GM12878 (cell line): ENCODE measurements around the gene CYSTM1. TPM values are rescaled to one million over a fixed set of nuclear protein-coding genes. Genes with fewer than 3 reads are reported as not detected.

Experiments used
- ATAC-seq: fragments of 200-7000 bp; cut with Tn5 transposase; 3 replicates; pipeline ENCODE4 v1.9.1; 2020; ENCODE audit warnings: mild to moderate bottlenecking, moderate library complexity
- BruUV-seq: library from RNA; stranded (reverse); fragments of 400-500 nt; replicated peaks from 2 replicates; lab custom pipeline; 2021; lab: Mats Ljungman, UMichigan
- CTCF ChIA-PET: fragments of 300-600 bp; sonication (Branson Sonifier 250); formaldehyde crosslinking; extraction: SDS; loops from one replicate; lab custom pipeline; 2021; ENCODE audit warnings: inconsistent platforms; lab: Yijun Ruan, JAX
- POLR2A ChIA-PET: fragments of 350-600 bp; formaldehyde crosslinking; extraction: SDS; loops from one replicate; lab custom pipeline; 2021; ENCODE audit warnings: inconsistent platforms; lab: Charles Lee
- RAD21 ChIA-PET: fragments of 300-600 bp; sonication (Branson Sonifier 250); formaldehyde crosslinking; loops from one replicate; lab custom pipeline; 2023; ENCODE audit warnings: antibody characterized with exemption; ENCODE audit not compliant: unreplicated experiment; lab: Charles Lee
- SMC1A ChIA-PET: fragments of 300-600 bp; sonication (Branson Sonifier 250); formaldehyde crosslinking; loops from one replicate; lab custom pipeline; 2023; ENCODE audit not compliant: unreplicated experiment, uncharacterized antibody; lab: Charles Lee
- DNase-seq: peaks from one replicate; pipeline ENCODE4 v3.0.0-alpha.2; 2011; ENCODE audit warnings: low read depth, low spot score
- FAIRE-seq: peaks from 3 replicates; lab custom pipeline; 2011; peaks lifted over from hg19 to GRCh38; lab: Jason Lieb, UNC
- H2AFZ ChIP-seq: 2 replicates; pipeline ENCODE4 v1.6.0; 2011; ENCODE audit warnings: low read depth, low read length, control low read depth; ENCODE audit not compliant: control insufficient read depth
- H3K27ac ChIP-seq: 2 replicates; pipeline ENCODE4 v1.5.1; 2011; ENCODE audit warnings: control low read depth; ENCODE audit not compliant: control insufficient read depth, insufficient read depth
- H3K27me3 ChIP-seq, 2 experiments: replicated peaks in 1 of 2; 2 replicates each; pipeline versions ENCODE4 v1.6.0 to v1.6.1; 2011; ENCODE audit warnings: low read length in 1 of 2; ENCODE audit not compliant: control insufficient read depth in 2 of 2, insufficient read depth in 2 of 2
- H3K36me3 ChIP-seq, 2 experiments: 2 replicates each; pipeline ENCODE4 v1.5.1; 2011; ENCODE audit warnings: low read length in 1 of 2; ENCODE audit not compliant: control insufficient read depth in 2 of 2, insufficient read depth in 2 of 2
- H3K4me1 ChIP-seq: 2 replicates; pipeline ENCODE4 v1.6.1; 2011; ENCODE audit warnings: mild to moderate bottlenecking, low read length, moderate library complexity, mixed read lengths; ENCODE audit not compliant: control insufficient read depth, insufficient read depth
- H3K4me2 ChIP-seq: 2 replicates; pipeline ENCODE4 v1.6.0; 2011; ENCODE audit warnings: control low read depth; ENCODE audit not compliant: control insufficient read depth, insufficient read depth
- H3K4me3 ChIP-seq: fragments of 200-600 bp; sonication (generic); 2 replicates; pipeline ENCODE4 v1.5.1; 2016
- H3K79me2 ChIP-seq: 2 replicates; pipeline ENCODE4 v1.6.0; 2011; ENCODE audit warnings: low read length; ENCODE audit not compliant: control insufficient read depth, insufficient read depth
- H3K9ac ChIP-seq: 2 replicates; pipeline ENCODE4 v1.8.0; 2011; ENCODE audit warnings: low read length, control low read depth, mixed read lengths; ENCODE audit not compliant: control insufficient read depth, insufficient read depth
- H3K9me3 ChIP-seq: replicated peaks from 3 replicates; pipeline ENCODE4 v1.5.1; 2011; ENCODE audit warnings: mild to moderate bottlenecking, low read length; ENCODE audit not compliant: control insufficient read depth, insufficient read depth
- H4K20me1 ChIP-seq: 2 replicates; pipeline ENCODE4 v1.6.0; 2011; ENCODE audit not compliant: control insufficient read depth, insufficient read depth
- ATF2 ChIP-seq: IDR thresholded peaks from 2 replicates; pipeline ENCODE4 v1.6.1; 2012; ENCODE audit warnings: low read length, inconsistent platforms
- EP300 ChIP-seq, 2 experiments: fragments of 150-350 bp in 1 of 2; IDR thresholded peaks; 2 replicates each; pipeline ENCODE4 v1.6.1; 2011 to 2012; ENCODE audit warnings: low read depth in 2 of 2, low read length in 2 of 2, borderline replicate concordance in 1 of 2, improper control_type of control experiment in 1 of 2, inconsistent platforms in 1 of 2; ENCODE audit not compliant: control insufficient read depth in 1 of 2
- HDGF ChIP-seq: fragments of 450-650 bp; IDR thresholded peaks from 2 replicates; pipeline ENCODE4 v1.6.1; 2016; ENCODE audit warnings: antibody characterized with exemption
- IRF4 ChIP-seq: IDR thresholded peaks from 2 replicates; pipeline ENCODE4 v1.6.1; 2011; ENCODE audit warnings: low read depth, low read length
- IRF5 ChIP-seq: fragments of 450-650 bp; IDR thresholded peaks from 2 replicates; pipeline ENCODE4 v1.6.1; 2017; ENCODE audit warnings: borderline replicate concordance
- JUNB ChIP-seq: IDR thresholded peaks from 2 replicates; pipeline ENCODE4 v1.6.1; 2016; ENCODE audit warnings: antibody characterized with exemption, mild to moderate bottlenecking
- MTA2 ChIP-seq: fragments of 450-650 bp; IDR thresholded peaks from 2 replicates; pipeline ENCODE4 v1.6.1; 2016; ENCODE audit warnings: low read depth, mild to moderate bottlenecking, moderate library complexity
- MXI1 ChIP-seq: fragments of 150-350 bp; IDR thresholded peaks from 2 replicates; pipeline ENCODE4 v1.6.1; 2011; ENCODE audit warnings: low read depth, mild to moderate bottlenecking, inconsistent platforms, low read length, improper control_type of control experiment
- POLR2A ChIP-seq: IDR thresholded peaks from 2 replicates; pipeline ENCODE4 v1.6.1; 2011; ENCODE audit warnings: low read depth, mild to moderate bottlenecking, low read length
- SRF ChIP-seq, 2 experiments: IDR thresholded peaks; 2 replicates each; pipeline ENCODE4 v1.6.1; 2011; ENCODE audit warnings: low read depth in 2 of 2, low read length in 2 of 2, mild to moderate bottlenecking in 1 of 2, moderate library complexity in 1 of 2
- STAT3 ChIP-seq: IDR thresholded peaks from 2 replicates; pipeline ENCODE4 v1.6.1; 2011; ENCODE audit warnings: low read depth, low read length, improper control_type of control experiment
- ZNF622 ChIP-seq: fragments of 450-650 bp; IDR thresholded peaks from 2 replicates; pipeline ENCODE4 v1.6.1; 2017; ENCODE audit warnings: mild to moderate bottlenecking, inconsistent platforms
- WGBS: methylation state at CpG from one replicate; pipeline ENCODE4 v1.1.6; 2016; ENCODE audit warnings: low lambda C conversion rate; ENCODE audit not compliant: insufficient replicate concordance, insufficient coverage; ENCODE audit errors: missing lambda C conversion rate; 5-methylcytosine and 5-hydroxymethylcytosine counted together
- in situ Hi-C: fragments of 300-500 bp; cut with MboI; formaldehyde crosslinking; loops from 9 replicates; pipeline ENCODE4 v1.14.3; 2018; ENCODE audit warnings: mixed read lengths
- intact Hi-C: fragments of 100-400 bp; cut with micrococcal nuclease; formaldehyde crosslinking; loops from one replicate; pipeline ENCODE4 v1.14.2; 2022; ENCODE audit not compliant: unreplicated experiment
- polyA plus RNA-seq, 11 experiments: library from polyadenylated mRNA; depleted of rRNA in 4 of 11; unstranded in 6 of 11; stranded (reverse) in 5 of 11; fragments of >200 nt; fragmentation: Nextera tagmentation in 4 of 11; fragmentation: Illumina TruSeq in 1 of 11; extraction: Ambion mirVana in 4 of 11; extraction: Trizol in 1 of 11; gene quantifications; 1 replicate in 1 of 11; 2 replicates in 10 of 11; pipeline versions ENCODE4 v1.2.1 to v1.2.3, GENCODE V29; 2011 to 2016; ENCODE audit warnings: inconsistent platforms in 2 of 11, missing spikeins in 2 of 11, low read depth in 1 of 11
- total RNA-seq, 4 experiments: library from RNA; depleted of rRNA in 3 of 4; stranded (reverse); fragments of >200 nt in 3 of 4; fragmentation: Illumina TruSeq in 1 of 4; extraction: Trizol in 1 of 4; gene quantifications; 2 replicates each; pipeline versions ENCODE4 v1.2.1 to v1.2.3, GENCODE V29; 2013 to 2021
- TF ChIP-seq, protein P1 (sequence below): fragments of 450-650 bp; IDR thresholded peaks from 2 replicates; pipeline ENCODE4 v1.6.1; 2018; ENCODE audit warnings: mild to moderate bottlenecking, low read depth, moderate library complexity; ENCODE audit not compliant: partially characterized antibody
- TF ChIP-seq, protein P2 (sequence below): fragments of 450-650 bp; IDR thresholded peaks from 2 replicates; pipeline ENCODE4 v1.6.1; 2017; ENCODE audit warnings: antibody characterized with exemption, mild to moderate bottlenecking, moderate library complexity

The CYSTM1 gene
- total and polyA plus RNA-seq, 10 of the 15 experiments (the other 5 are each of a cell fraction or from before 2014, with no cell fraction given), result 52.7 to 261 (median 98.7) TPM

- Histone ChIP-seq H2AFZ (no peak overlapping the region), H3K9me3 (no peaks in the 10 kb centered on the region), H3K79me2 (no peaks in the 10 kb centered on the region), H3K4me2 (no peak overlapping the region), H4K20me1 (no peaks in the 10 kb centered on the region), H3K36me3 (no peaks in the 10 kb centered on the region), H3K9ac (no peak overlapping the region), H3K27ac (no peak overlapping the region), H3K4me1 (no peaks in the 10 kb centered on the region; the same call in 1 of the 2 replicates), H3K27me3 (peaks cover 0 to 2% of the 10 kb centered on the region in 2 experiments; a peak in 2 of 4 replicates), H3K4me3 (no peak overlapping the region)
- ATAC-seq (no peak), FAIRE-seq (no peak), DNase-seq (no peak)
- BruUV-seq, result no TSS peak
- ChIA-PET SMC1A (interaction anchor here (0.6 to 5.8 kb wide), 5 partner anchors 17 to 79 kb away, joined by 3 to 58 read pairs (median 4); no protein-coding TSS in a partner anchor), POLR2A (no interaction called here), CTCF (interaction anchor here (2.1 to 19.8 kb wide), 3 partner anchors 7 to 182 kb away, joined by 6 to 353 read pairs (median 58); no protein-coding TSS in a partner anchor), RAD21 (interaction anchor here (8.0 kb wide), 1 partner anchor 78 kb away, joined by 60 read pairs; no protein-coding TSS in a partner anchor)
- WGBS, result 42% methylated on average over 7 of the region's 7 CpGs
- intact Hi-C loops, result no loop called here
- in situ Hi-C loops, result loop anchor here (5.0 kb wide), 1 partner anchor 69 kb away; no protein-coding TSS in a partner anchor
- TF ChIP-seq, protein P1, sequence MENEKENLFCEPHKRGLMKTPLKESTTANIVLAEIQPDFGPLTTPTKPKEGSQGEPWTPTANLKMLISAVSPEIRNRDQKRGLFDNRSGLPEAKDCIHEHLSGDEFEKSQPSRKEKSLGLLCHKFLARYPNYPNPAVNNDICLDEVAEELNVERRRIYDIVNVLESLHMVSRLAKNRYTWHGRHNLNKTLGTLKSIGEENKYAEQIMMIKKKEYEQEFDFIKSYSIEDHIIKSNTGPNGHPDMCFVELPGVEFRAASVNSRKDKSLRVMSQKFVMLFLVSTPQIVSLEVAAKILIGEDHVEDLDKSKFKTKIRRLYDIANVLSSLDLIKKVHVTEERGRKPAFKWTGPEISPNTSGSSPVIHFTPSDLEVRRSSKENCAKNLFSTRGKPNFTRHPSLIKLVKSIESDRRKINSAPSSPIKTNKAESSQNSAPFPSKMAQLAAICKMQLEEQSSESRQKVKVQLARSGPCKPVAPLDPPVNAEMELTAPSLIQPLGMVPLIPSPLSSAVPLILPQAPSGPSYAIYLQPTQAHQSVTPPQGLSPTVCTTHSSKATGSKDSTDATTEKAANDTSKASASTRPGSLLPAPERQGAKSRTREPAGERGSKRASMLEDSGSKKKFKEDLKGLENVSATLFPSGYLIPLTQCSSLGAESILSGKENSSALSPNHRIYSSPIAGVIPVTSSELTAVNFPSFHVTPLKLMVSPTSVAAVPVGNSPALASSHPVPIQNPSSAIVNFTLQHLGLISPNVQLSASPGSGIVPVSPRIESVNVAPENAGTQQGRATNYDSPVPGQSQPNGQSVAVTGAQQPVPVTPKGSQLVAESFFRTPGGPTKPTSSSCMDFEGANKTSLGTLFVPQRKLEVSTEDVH, result no peak
- TF ChIP-seq IRF4, result no peak
- TF ChIP-seq EP300 (IDR thresholded peaks at IDR 0.05; ENCODE audit: borderline replicate concordance in 1 of 2, control insufficient read depth in 1 of 2, low read depth in 2 of 2, low read length in 2 of 2), result no peak
- no peak for TF ChIP-seq HDGF
- TF ChIP-seq, protein P2, sequence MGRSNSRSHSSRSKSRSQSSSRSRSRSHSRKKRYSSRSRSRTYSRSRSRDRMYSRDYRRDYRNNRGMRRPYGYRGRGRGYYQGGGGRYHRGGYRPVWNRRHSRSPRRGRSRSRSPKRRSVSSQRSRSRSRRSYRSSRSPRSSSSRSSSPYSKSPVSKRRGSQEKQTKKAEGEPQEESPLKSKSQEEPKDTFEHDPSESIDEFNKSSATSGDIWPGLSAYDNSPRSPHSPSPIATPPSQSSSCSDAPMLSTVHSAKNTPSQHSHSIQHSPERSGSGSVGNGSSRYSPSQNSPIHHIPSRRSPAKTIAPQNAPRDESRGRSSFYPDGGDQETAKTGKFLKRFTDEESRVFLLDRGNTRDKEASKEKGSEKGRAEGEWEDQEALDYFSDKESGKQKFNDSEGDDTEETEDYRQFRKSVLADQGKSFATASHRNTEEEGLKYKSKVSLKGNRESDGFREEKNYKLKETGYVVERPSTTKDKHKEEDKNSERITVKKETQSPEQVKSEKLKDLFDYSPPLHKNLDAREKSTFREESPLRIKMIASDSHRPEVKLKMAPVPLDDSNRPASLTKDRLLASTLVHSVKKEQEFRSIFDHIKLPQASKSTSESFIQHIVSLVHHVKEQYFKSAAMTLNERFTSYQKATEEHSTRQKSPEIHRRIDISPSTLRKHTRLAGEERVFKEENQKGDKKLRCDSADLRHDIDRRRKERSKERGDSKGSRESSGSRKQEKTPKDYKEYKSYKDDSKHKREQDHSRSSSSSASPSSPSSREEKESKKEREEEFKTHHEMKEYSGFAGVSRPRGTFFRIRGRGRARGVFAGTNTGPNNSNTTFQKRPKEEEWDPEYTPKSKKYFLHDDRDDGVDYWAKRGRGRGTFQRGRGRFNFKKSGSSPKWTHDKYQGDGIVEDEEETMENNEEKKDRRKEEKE, result no peak
- TF ChIP-seq JUNB, result no peak
- no peak for TF ChIP-seq MTA2
- TF ChIP-seq STAT3, result no peak
- no peak for TF ChIP-seq ZNF622
- no peak for TF ChIP-seq ATF2
- TF ChIP-seq POLR2A, result no peak
- TF ChIP-seq MXI1, result no peak
- TF ChIP-seq SRF (IDR thresholded peaks at IDR 0.05; ENCODE audit: low read depth in 2 of 2, low read length in 2 of 2), result no peak
- no peak for TF ChIP-seq IRF5
These were observed 23.6 kb upstream of the CYSTM1 start for GRCh38 chr5:140151144-140152021.
